Muscle layer of colon (tissue), 2 donors: ENCODE data around the gene SMIM5.

Experiments
- H3K27ac ChIP-seq: one replicate; pipeline ENCODE4 v1.7.0; 2013; ENCODE audit warnings: low read depth, mild to moderate bottlenecking, low read length, moderate library complexity
- H3K27me3 ChIP-seq, 2 donors: one replicate each; pipeline ENCODE4 v1.7.0; 2013; ENCODE audit warnings: low read length in 2 of 2, mild to moderate bottlenecking in 2 of 2; ENCODE audit not compliant: insufficient read depth in 2 of 2, control insufficient read depth in 1 of 2
- H3K36me3 ChIP-seq: one replicate; pipeline ENCODE4 v1.7.0; 2013; ENCODE audit warnings: mild to moderate bottlenecking, low read length; ENCODE audit not compliant: insufficient read depth
- H3K4me1 ChIP-seq: one replicate; pipeline ENCODE4 v1.7.0; 2013; ENCODE audit warnings: mild to moderate bottlenecking, low read length; ENCODE audit not compliant: insufficient read depth
- H3K4me3 ChIP-seq, 2 donors: one replicate each; pipeline ENCODE4 v1.7.0; 2013; ENCODE audit warnings: low read length in 2 of 2, low read depth in 1 of 2, mild to moderate bottlenecking in 1 of 2, moderate library complexity in 1 of 2
- H3K9ac ChIP-seq: one replicate; pipeline ENCODE4 v1.7.0; 2013; ENCODE audit warnings: low read length
- H3K9me3 ChIP-seq: one replicate; pipeline ENCODE4 v1.7.0; 2013; ENCODE audit warnings: mild to moderate bottlenecking, low read length
- donor health status: abdominal sarcoma.
- donor health status: Adenocarcinoma of cecum.

SMIM5 gene

GRCh38 chr17:75629157-75629556, 4.1 kb upstream of the SMIM5 start:
- H3K27ac ChIP-seq: no peak overlapping the region
- H3K4me3 ChIP-seq: no peak overlapping the region
- H3K36me3 ChIP-seq: peaks cover 4% of the 10 kb centered on the region
- H3K9ac ChIP-seq: no peak overlapping the region
- no peaks in the 10 kb centered on the region for H3K27me3 ChIP-seq
- H3K9me3 ChIP-seq: no peaks in the 10 kb centered on the region
- peaks cover 19% of the 10 kb centered on the region for H3K4me1 ChIP-seq

GRCh38 chr17:75630071-75630917, 2.9 kb upstream of the SMIM5 start:
- H3K27ac ChIP-seq: no peak overlapping the region
- no peaks in the 10 kb centered on the region for H3K27me3 ChIP-seq
- no peak overlapping the region for H3K4me3 ChIP-seq
- no peaks in the 10 kb centered on the region for H3K9me3 ChIP-seq
- H3K4me1 ChIP-seq: peaks cover 23% of the 10 kb centered on the region
- H3K36me3 ChIP-seq: no peaks in the 10 kb centered on the region
- no peak overlapping the region for H3K9ac ChIP-seq

GRCh38 chr17:75631353-75631752, 1.9 kb upstream of the SMIM5 start:
- Histone ChIP-seq H3K9ac (no peak overlapping the region), H3K36me3 (no peaks in the 10 kb centered on the region)

GRCh38 chr17:75632428-75632827, 806 bp upstream of the SMIM5 start:
- Histone ChIP-seq H3K27me3 (no peaks in the 10 kb centered on the region), H3K4me1 (peaks cover 23% of the 10 kb centered on the region), H3K27ac (no peak overlapping the region), H3K9me3 (no peaks in the 10 kb centered on the region), H3K4me3 (no peak overlapping the region), H3K9ac (no peak overlapping the region), H3K36me3 (no peaks in the 10 kb centered on the region)

More at GRCh38 chr17:75631353-75631752, 1.9 kb upstream of the SMIM5 start:
- Histone ChIP-seq H3K4me1 (peaks cover 23% of the 10 kb centered on the region), H3K4me3 (no peak overlapping the region), H3K27ac (no peak overlapping the region), H3K9me3 (no peaks in the 10 kb centered on the region), H3K27me3 (no peaks in the 10 kb centered on the region)

GRCh38 chr17:75633486-75634375, 497 bp downstream of the SMIM5 start:
- H3K36me3 ChIP-seq: no peaks in the 10 kb centered on the region
- no peaks in the 10 kb centered on the region for H3K9me3 ChIP-seq
- H3K27ac ChIP-seq: peak overlapping the region; percentile 48
- H3K4me3 ChIP-seq: peak overlapping the region in 1 of 2 donors; percentile 27
- H3K27me3 ChIP-seq: no peaks in the 10 kb centered on the region
- H3K9ac ChIP-seq: no peak overlapping the region
- peaks cover 23% of the 10 kb centered on the region for H3K4me1 ChIP-seq

- no peaks in the 10 kb centered on the region for H3K9me3 ChIP-seq
- H3K4me3 ChIP-seq: peak overlapping the region; percentile 4 to 27
- H3K36me3 ChIP-seq: no peaks in the 10 kb centered on the region
- no peak overlapping the region for H3K9ac ChIP-seq
- H3K4me1 ChIP-seq: peaks cover 23% of the 10 kb centered on the region
- H3K27me3 ChIP-seq: no peaks in the 10 kb centered on the region
- no peak overlapping the region for H3K27ac ChIP-seq
Measured at GRCh38 chr17:75634376-75634740, 1.1 kb downstream of the SMIM5 start.

- no peaks in the 10 kb centered on the region for H3K36me3 ChIP-seq
- H3K9ac ChIP-seq: no peak overlapping the region
- H3K4me1 ChIP-seq: peaks cover 23% of the 10 kb centered on the region
- H3K9me3 ChIP-seq: no peaks in the 10 kb centered on the region
- no peaks in the 10 kb centered on the region for H3K27me3 ChIP-seq
- H3K4me3 ChIP-seq: peak overlapping the region in 1 of 2 donors; percentile 27
- no peak overlapping the region for H3K27ac ChIP-seq
Measured at GRCh38 chr17:75634754-75635609, 1.7 kb downstream of the SMIM5 start.

- Histone ChIP-seq H3K27me3 (no peaks in the 10 kb centered on the region), H3K27ac (no peak overlapping the region), H3K4me1 (peaks cover 23% of the 10 kb centered on the region), H3K9ac (no peak overlapping the region), H3K4me3 (no peak overlapping the region), H3K36me3 (no peaks in the 10 kb centered on the region), H3K9me3 (no peaks in the 10 kb centered on the region)
Measured at GRCh38 chr17:75635610-75636202, 2.5 kb downstream of the SMIM5 start.

- peaks cover 23% of the 10 kb centered on the region for H3K4me1 ChIP-seq
- H3K36me3 ChIP-seq: no peaks in the 10 kb centered on the region
- no peaks in the 10 kb centered on the region for H3K27me3 ChIP-seq
- no peak overlapping the region for H3K4me3 ChIP-seq
- no peak overlapping the region for H3K27ac ChIP-seq
- no peaks in the 10 kb centered on the region for H3K9me3 ChIP-seq
- no peak overlapping the region for H3K9ac ChIP-seq
Measured at GRCh38 chr17:75636381-75637142, 3.3 kb downstream of the SMIM5 start.

- H3K4me3 ChIP-seq: no peak overlapping the region
- peaks cover 23% of the 10 kb centered on the region for H3K4me1 ChIP-seq
- H3K36me3 ChIP-seq: no peaks in the 10 kb centered on the region
- no peaks in the 10 kb centered on the region for H3K9me3 ChIP-seq
- no peak overlapping the region for H3K27ac ChIP-seq
- no peaks in the 10 kb centered on the region for H3K27me3 ChIP-seq
- H3K9ac ChIP-seq: no peak overlapping the region
Measured at GRCh38 chr17:75637143-75637538, 3.9 kb downstream of the SMIM5 start.
